A549 (cell line): ENCODE measurements around the gene IGIP. TPM values are rescaled to one million over a fixed set of nuclear protein-coding genes. Genes with fewer than 3 reads are reported as not detected.

Experiments
- BCL3 ChIP-seq: fragments of >200 bp; sonication (Bioruptor Twin); formaldehyde crosslinking; IDR thresholded peaks from 3 replicates; pipeline ENCODE4 v1.6.1; 2016
- BHLHE40 ChIP-seq: IDR thresholded peaks from 2 replicates; pipeline ENCODE4 v1.6.1; 2012; ENCODE audit warnings: low read depth, low read length, inconsistent platforms
- CBX2 ChIP-seq: fragments of 200-600 bp; sonication (generic); IDR thresholded peaks from 2 replicates; pipeline ENCODE4 v1.6.1; 2016; ENCODE audit warnings: low read depth, mild to moderate bottlenecking, borderline replicate concordance
- ELK1 ChIP-seq: fragments of 150-350 bp; IDR thresholded peaks from 2 replicates; pipeline ENCODE4 v1.6.1; 2014; ENCODE audit warnings: low read depth, mild to moderate bottlenecking, low read length
- ESRRA ChIP-seq: fragments of 150-350 bp; IDR thresholded peaks from 2 replicates; pipeline ENCODE4 v1.6.1; 2014; ENCODE audit warnings: mild to moderate bottlenecking, low read length, borderline replicate concordance
- FOSB ChIP-seq: fragments of 250-450 bp; sonication (Bioruptor Pico); IDR thresholded peaks from 2 replicates; pipeline ENCODE4 v1.5.0; 2020; ENCODE audit warnings: mild to moderate bottlenecking, moderate library complexity
- FOSL2 ChIP-seq, 2 experiments: fragments of 450-650 bp in 1 of 2; fragments of >200 bp in 1 of 2; sonication (Bioruptor Twin) in 1 of 2; formaldehyde crosslinking; IDR thresholded peaks; 2 replicates each; pipeline versions ENCODE4 v1.5.0 to v1.6.1; 2016 to 2020; ENCODE audit warnings: mild to moderate bottlenecking in 1 of 2, moderate library complexity in 1 of 2
- HDAC2 ChIP-seq: fragments of 200-600 bp; sonication (generic); IDR thresholded peaks from 2 replicates; pipeline ENCODE4 v1.6.1; 2016
- HES2 ChIP-seq: fragments of >200 bp; sonication (Bioruptor Twin); formaldehyde crosslinking; IDR thresholded peaks from 2 replicates; pipeline ENCODE4 v1.6.1; 2016
- HEYL ChIP-seq: fragments of 250-450 bp; sonication (Bioruptor Pico); IDR thresholded peaks from 2 replicates; pipeline ENCODE4 v1.8.0; 2021; ENCODE audit warnings: mild to moderate bottlenecking, moderate library complexity
- HMGXB4 ChIP-seq: fragments of 250-450 bp; sonication (Bioruptor Pico); IDR thresholded peaks from 2 replicates; pipeline ENCODE4 v1.5.0; 2021; ENCODE audit warnings: mild to moderate bottlenecking, moderate library complexity, borderline replicate concordance
- HOXA7 ChIP-seq: fragments of 250-450 bp; sonication (Bioruptor Pico); IDR thresholded peaks from 2 replicates; pipeline ENCODE4 v1.5.0; 2020; ENCODE audit warnings: mild to moderate bottlenecking, moderate library complexity
- HOXB13 ChIP-seq: fragments of 250-450 bp; sonication (Bioruptor Pico); IDR thresholded peaks from 2 replicates; pipeline ENCODE4 v1.5.0; 2020; ENCODE audit warnings: low read depth, mild to moderate bottlenecking, moderate library complexity
- MAZ ChIP-seq: fragments of 150-350 bp; IDR thresholded peaks from 2 replicates; pipeline ENCODE4 v1.6.1; 2014; ENCODE audit warnings: antibody characterized with exemption, low read depth, low read length, borderline replicate concordance
- NPAS2 ChIP-seq: fragments of 250-450 bp; sonication (Bioruptor Pico); IDR thresholded peaks from 2 replicates; pipeline ENCODE4 v1.8.0; 2022; ENCODE audit warnings: mild to moderate bottlenecking, moderate library complexity, borderline replicate concordance
- NR3C1 ChIP-seq: fragments of >200 bp; sonication (Bioruptor Twin); formaldehyde crosslinking; IDR thresholded peaks from 3 replicates; pipeline ENCODE4 v1.6.1; 2017
- PBX3 ChIP-seq: IDR thresholded peaks from 2 replicates; pipeline ENCODE4 v1.6.1; 2012
- PHF8 ChIP-seq: fragments of 200-600 bp; sonication (generic); IDR thresholded peaks from 2 replicates; pipeline ENCODE4 v1.6.1; 2016; ENCODE audit warnings: low read depth, mild to moderate bottlenecking, antibody characterized with exemption, moderate library complexity, borderline replicate concordance
- POLR2A ChIP-seq: IDR thresholded peaks from 2 replicates; pipeline ENCODE4 v1.6.1; 2012; ENCODE audit warnings: mild to moderate bottlenecking, low read length
- REST ChIP-seq: fragments of 200-600 bp; sonication (generic); IDR thresholded peaks from 2 replicates; pipeline ENCODE4 v1.6.1; 2016; ENCODE audit warnings: antibody characterized with exemption, mild to moderate bottlenecking, moderate library complexity
- RFX5 ChIP-seq: fragments of 450-650 bp; IDR thresholded peaks from 2 replicates; pipeline ENCODE4 v1.7.1; 2014; ENCODE audit warnings: antibody characterized with exemption, mild to moderate bottlenecking, moderate library complexity
- RNF2 ChIP-seq: fragments of 200-600 bp; sonication (generic); IDR thresholded peaks from 2 replicates; pipeline ENCODE4 v1.6.1; 2016; ENCODE audit warnings: low read depth, mild to moderate bottlenecking, antibody characterized with exemption, moderate library complexity, borderline replicate concordance
- SREBF2 ChIP-seq: fragments of 450-650 bp; IDR thresholded peaks from 2 replicates; pipeline ENCODE4 v1.6.1; 2014; ENCODE audit warnings: mild to moderate bottlenecking, moderate library complexity
- TP53 ChIP-seq: fragments of 250-450 bp; sonication (Bioruptor Pico); IDR thresholded peaks from 2 replicates; pipeline ENCODE4 v1.5.0; 2021; ENCODE audit warnings: mild to moderate bottlenecking, moderate library complexity
- polyA plus RNA-seq, 4 experiments: library from polyadenylated mRNA; depleted of rRNA in 3 of 4; stranded (reverse); fragments of >200 nt; fragmentation: RNase III in 1 of 4; extraction: RNeasy Plus Mini Kit Qiagen cat#74134 plus additional on column Dnase treatment in 1 of 4; gene quantifications; 2 replicates in 3 of 4; 3 replicates in 1 of 4; pipeline ENCODE4 v1.2.3, GENCODE V29; 2011 to 2017

IGIP gene
- polyA plus RNA-seq, 2 of the 4 experiments (the other 2 are of a cell fraction), result 0.81 to 1.6 TPM

- TF ChIP-seq MAZ (no peak), CBX2 (no peak), NR3C1 (no peak), HOXB13 (0 out of 2 replicates have a peak, but pooled peaks have one; percentile 34), ESRRA (no peak), TP53 (CRISPR knock-in tag) (no peak), RNF2 (peak; percentile 62; the same call in 1 of the 2 replicates), FOSB (CRISPR knock-in tag) (no peak), FOSL2 (IDR thresholded peaks at IDR 0.05) (no peak), FOSL2 (CRISPR knock-in tag; IDR thresholded peaks at IDR 0.05) (no peak), BCL3 (peak; percentile 85), HEYL (no peak), RFX5 (no peak), POLR2A (peak; percentile 76), HDAC2 (no peak), BHLHE40 (no peak), SREBF2 (no peak), HMGXB4 (CRISPR knock-in tag) (peak; percentile 72; the same call in 1 of the 2 replicates), HES2 (no peak), REST (peak; percentile 39), NPAS2 (no peak), PBX3 (no peak), HOXA7 (no peak), ELK1 (no peak), PHF8 (peak; percentile 90)
- TF ChIP-seq, all 56 proteins: peak for 14
Measured at GRCh38 chr5:140107312-140108092, 18.2 kb upstream of the IGIP start (continued).
